ENCODE measurements around the gene RASSF5. TPM values are rescaled to one million over a fixed set of nuclear protein-coding genes. Genes with fewer than 3 reads are reported as not detected.
A peak's percentile ranks its signal among the peaks of the same experiment; 100 is the strongest.

Gene RASSF5
- total RNA-seq, 2 experiments from 2014 or later = 153 to 156 TPM

DNA sequence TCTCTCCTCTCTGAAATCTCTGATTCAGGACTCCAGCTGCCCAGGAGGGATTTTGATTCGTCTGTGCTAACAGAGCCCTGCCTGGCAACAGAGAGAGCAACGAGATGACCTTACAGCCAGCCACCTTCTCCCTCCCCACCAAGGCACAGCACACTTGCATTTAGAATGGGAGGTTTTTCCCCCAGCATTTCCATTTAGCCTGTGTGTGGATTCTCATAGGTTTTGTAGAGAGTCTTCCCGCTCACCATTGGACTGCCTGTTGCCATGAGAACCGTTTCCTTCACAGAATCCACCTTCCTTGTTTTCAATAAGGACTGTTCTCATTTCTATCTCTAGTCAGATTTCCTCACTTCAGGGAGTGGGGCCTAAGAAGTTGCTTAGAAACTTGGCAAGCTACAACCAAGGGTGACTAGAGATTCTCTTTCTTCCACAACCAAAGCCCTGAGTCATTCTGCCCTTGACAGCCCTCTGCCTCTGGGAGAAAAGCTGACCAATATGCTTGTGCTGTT is 42.8 kb upstream of the RASSF5 start:
- Histone ChIP-seq H3K4me3 (ENCODE audit: low read length) (no peak overlapping the region), H3K9me3 (ENCODE audit: control insufficient read depth in 1 of 2, insufficient read depth in 1 of 2, low read length in 2 of 2) (no peaks in the 10 kb centered on the region), H3K4me1 (ENCODE audit: insufficient read depth, low read length) (peaks cover 42% of the 10 kb centered on the region), H3K36me3 (ENCODE audit: insufficient read depth, low read length) (no peaks in the 10 kb centered on the region), H3K27ac (ENCODE audit: low read depth in 1 of 2, low read length in 2 of 2) (peak overlapping the region in 1 of 2 donors; percentile 13), H3K27me3 (ENCODE audit: control insufficient read depth in 1 of 2, insufficient read depth in 2 of 2, low read length in 2 of 2) (no peaks in the 10 kb centered on the region)
- no peaks in the 10 kb centered on the region for H3K36me3 Mint-ChIP-seq (ENCODE audit: low read depth)
- ATAC-seq (ENCODE audit: poor library complexity) = no peak
- peak overlapping the region; percentile 61 for H3K27ac Mint-ChIP-seq
- H3K27me3 Mint-ChIP-seq = no peaks in the 10 kb centered on the region
- no peaks in the 10 kb centered on the region for H3K9me3 Mint-ChIP-seq
- no peak overlapping the region for H3K4me3 Mint-ChIP-seq
- peak in 3 of 14 experiments; percentile 8 to 40 (median 39) for DNase-seq
- peaks cover 43% of the 10 kb centered on the region for H3K4me1 Mint-ChIP-seq (ENCODE audit: low read depth)
- TF ChIP-seq, protein P1, sequence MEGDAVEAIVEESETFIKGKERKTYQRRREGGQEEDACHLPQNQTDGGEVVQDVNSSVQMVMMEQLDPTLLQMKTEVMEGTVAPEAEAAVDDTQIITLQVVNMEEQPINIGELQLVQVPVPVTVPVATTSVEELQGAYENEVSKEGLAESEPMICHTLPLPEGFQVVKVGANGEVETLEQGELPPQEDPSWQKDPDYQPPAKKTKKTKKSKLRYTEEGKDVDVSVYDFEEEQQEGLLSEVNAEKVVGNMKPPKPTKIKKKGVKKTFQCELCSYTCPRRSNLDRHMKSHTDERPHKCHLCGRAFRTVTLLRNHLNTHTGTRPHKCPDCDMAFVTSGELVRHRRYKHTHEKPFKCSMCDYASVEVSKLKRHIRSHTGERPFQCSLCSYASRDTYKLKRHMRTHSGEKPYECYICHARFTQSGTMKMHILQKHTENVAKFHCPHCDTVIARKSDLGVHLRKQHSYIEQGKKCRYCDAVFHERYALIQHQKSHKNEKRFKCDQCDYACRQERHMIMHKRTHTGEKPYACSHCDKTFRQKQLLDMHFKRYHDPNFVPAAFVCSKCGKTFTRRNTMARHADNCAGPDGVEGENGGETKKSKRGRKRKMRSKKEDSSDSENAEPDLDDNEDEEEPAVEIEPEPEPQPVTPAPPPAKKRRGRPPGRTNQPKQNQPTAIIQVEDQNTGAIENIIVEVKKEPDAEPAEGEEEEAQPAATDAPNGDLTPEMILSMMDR (IDR thresholded peaks at IDR 0.05) = no peak
- ChIA-PET POLR2A (no interaction called here), CTCF (interaction anchor here (2.8 kb wide), 1 partner anchor 15 kb away, joined by 11 read pairs; no protein-coding TSS in a partner anchor)
- intact Hi-C loops (cut with DNase I, micrococcal nuclease) = no loop called here

DNA sequence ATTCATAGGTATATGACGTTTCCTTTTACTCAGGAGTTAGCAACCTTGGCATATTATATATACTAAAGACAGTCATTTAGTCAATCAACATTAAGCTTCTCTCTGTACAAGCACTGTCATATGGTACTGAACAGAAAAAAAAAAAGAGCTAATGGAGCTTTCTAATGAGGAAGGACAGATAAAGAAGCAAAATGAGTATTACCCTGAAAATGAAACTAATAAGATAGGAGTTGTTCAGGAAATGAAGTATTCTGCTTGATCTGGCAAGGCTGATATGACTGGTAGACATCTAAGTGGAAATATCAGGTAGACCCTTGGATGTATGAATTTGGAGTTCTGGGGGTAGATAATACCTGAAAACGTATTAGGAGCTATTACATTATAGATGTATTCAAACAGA is 41.4 kb upstream of the RASSF5 start:
- CTCF ChIA-PET = interaction anchor here (1.1 to 2.8 kb wide), 2 partner anchors 13 to 146 kb away, joined by 4 to 11 read pairs; partner anchors contain the start of gene EIF2D
- Mint-ChIP-seq H3K9me3 (no peaks in the 10 kb centered on the region), H3K4me1 (ENCODE audit: low read depth) (peaks cover 56% of the 10 kb centered on the region), H3K27me3 (no peaks in the 10 kb centered on the region), H3K36me3 (ENCODE audit: low read depth) (peaks cover 10% of the 10 kb centered on the region), H3K4me3 (peak overlapping the region; percentile 73), H3K27ac (peak overlapping the region; percentile 61)
- no peak for ATAC-seq (ENCODE audit: poor library complexity)
- POLR2A ChIA-PET = interaction anchor here (1.0 to 1.7 kb wide), 2 partner anchors 13 to 42 kb away, joined by 3 read pairs; partner anchors contain the start of gene RASSF5
- Histone ChIP-seq H3K9me3 (ENCODE audit: control insufficient read depth in 1 of 2, insufficient read depth in 1 of 2, low read length in 2 of 2) (no peaks in the 10 kb centered on the region), H3K4me1 (ENCODE audit: insufficient read depth, low read length) (peaks cover 52% of the 10 kb centered on the region), H3K27me3 (ENCODE audit: control insufficient read depth in 1 of 2, insufficient read depth in 2 of 2, low read length in 2 of 2) (no peaks in the 10 kb centered on the region), H3K36me3 (ENCODE audit: insufficient read depth, low read length) (no peaks in the 10 kb centered on the region), H3K4me3 (ENCODE audit: low read length) (no peak overlapping the region), H3K27ac (ENCODE audit: low read depth in 1 of 2, low read length in 2 of 2) (no peak overlapping the region)
- intact Hi-C loops (cut with DNase I, micrococcal nuclease) = no loop called here
- TF ChIP-seq, protein P1 (IDR thresholded peaks at IDR 0.05) = no peak
- DNase-seq = peak in 2 of 14 experiments; percentile 26 to 57

DNA sequence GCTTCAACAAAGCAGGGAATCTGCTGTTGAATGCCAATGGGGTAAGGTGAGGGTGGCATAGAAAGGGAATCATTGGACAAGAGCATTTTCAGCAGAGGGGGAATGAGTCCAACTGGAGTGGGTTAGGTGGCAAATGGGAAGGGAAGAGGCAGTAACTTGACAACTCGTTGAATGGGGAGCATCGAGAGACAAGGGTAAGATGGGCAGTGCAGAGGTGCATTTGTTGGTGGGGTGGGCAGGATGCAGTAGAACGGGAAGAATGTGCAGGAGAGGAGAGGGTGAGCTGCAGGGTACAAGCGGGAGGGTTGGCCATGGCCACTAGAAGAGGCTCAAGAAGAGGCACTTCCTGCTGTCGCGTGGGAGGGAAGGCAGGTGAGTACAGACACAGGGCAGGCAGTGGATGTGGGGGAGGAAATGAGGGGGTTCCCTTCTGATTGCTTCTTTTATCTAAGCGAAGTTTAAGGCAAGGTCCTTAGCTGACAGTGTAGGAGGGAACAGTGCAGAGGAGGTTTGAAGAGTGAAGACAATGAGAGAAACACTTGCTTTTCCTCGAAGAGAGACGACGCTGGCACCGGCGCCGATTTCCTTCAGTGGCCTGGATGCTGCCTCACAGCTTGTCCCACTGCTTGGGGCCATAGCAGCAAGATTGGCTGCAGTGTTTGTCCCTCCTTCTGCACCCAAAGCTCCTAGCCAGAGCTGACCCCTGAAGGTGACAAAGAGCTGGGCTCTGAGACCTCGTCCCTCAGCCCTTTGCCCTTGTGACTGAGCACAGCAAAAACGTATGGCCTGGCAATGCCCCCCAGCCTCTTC is 40.3 kb upstream of the RASSF5 start:
- ChIA-PET CTCF (interaction anchor here (1.1 kb wide), 1 partner anchor 12 kb away, joined by 4 read pairs; no protein-coding TSS in a partner anchor), POLR2A (no interaction called here)
- Mint-ChIP-seq H3K27me3 (no peaks in the 10 kb centered on the region), H3K27ac (peak overlapping the region; percentile 61), H3K36me3 (ENCODE audit: low read depth) (peaks cover 20% of the 10 kb centered on the region), H3K9me3 (no peaks in the 10 kb centered on the region), H3K4me3 (peak overlapping the region; percentile 88), H3K4me1 (ENCODE audit: low read depth) (peaks cover 63% of the 10 kb centered on the region)
- intact Hi-C loops (cut with DNase I, micrococcal nuclease) = no loop called here
- Histone ChIP-seq H3K27ac (ENCODE audit: low read depth in 1 of 2, low read length in 2 of 2) (peak overlapping the region; percentile 18 to 51), H3K36me3 (ENCODE audit: insufficient read depth, low read length) (no peaks in the 10 kb centered on the region), H3K9me3 (ENCODE audit: control insufficient read depth in 1 of 2, insufficient read depth in 1 of 2, low read length in 2 of 2) (no peaks in the 10 kb centered on the region), H3K4me1 (ENCODE audit: insufficient read depth, low read length) (peaks cover 63% of the 10 kb centered on the region), H3K4me3 (ENCODE audit: low read length) (no peak overlapping the region), H3K27me3 (ENCODE audit: control insufficient read depth in 1 of 2, insufficient read depth in 2 of 2, low read length in 2 of 2) (no peaks in the 10 kb centered on the region)
- TF ChIP-seq, protein P1 (IDR thresholded peaks at IDR 0.05) = no peak
- ATAC-seq (ENCODE audit: poor library complexity) (no peak), DNase-seq (peak in 5 of 14 experiments; percentile 19 to 47 (median 42))

All from CD4-positive, alpha-beta T cell (primary cell).